Suprapubic skin (tissue), 4 donors: ENCODE data around the gene UBE2E2. TPM values are rescaled to one million over a fixed set of nuclear protein-coding genes. Genes with fewer than 3 reads are reported as not detected.

ENCODE experiments used
- DNase-seq, 2 donors: peaks; one replicate each; pipeline ENCODE4 v3.0.0-alpha.2; 2019; ENCODE audit warnings: low spot score in 2 of 2
- H3K27ac ChIP-seq: fragments of 200-600 bp; sonication (generic); one replicate; pipeline ENCODE4 v1.5.1; 2019
- H3K27me3 ChIP-seq: fragments of 200-600 bp; sonication (generic); one replicate; pipeline ENCODE4 v1.5.1; 2019
- H3K36me3 ChIP-seq: fragments of 200-600 bp; sonication (generic); one replicate; pipeline ENCODE4 v1.5.1; 2019
- H3K4me1 ChIP-seq: fragments of 200-600 bp; sonication (generic); one replicate; pipeline ENCODE4 v1.5.1; 2019
- H3K4me3 ChIP-seq: fragments of 200-600 bp; sonication (generic); one replicate; pipeline ENCODE4 v1.5.1; 2019; ENCODE audit warnings: mild to moderate bottlenecking
- H3K9me3 ChIP-seq: fragments of 200-600 bp; sonication (generic); one replicate; pipeline ENCODE4 v1.5.1; 2019
- EP300 ChIP-seq: sonication (generic); formaldehyde crosslinking; IDR thresholded peaks from one replicate; pipeline ENCODE4 v1.6.1; 2017; ENCODE audit warnings: antibody characterized with exemption
- POLR2A ChIP-seq, 2 donors: fragments of 450-650 bp; IDR thresholded peaks; one replicate each; pipeline ENCODE4 v1.6.1; 2017; ENCODE audit warnings: antibody characterized with exemption in 2 of 2, mild to moderate bottlenecking in 2 of 2, moderate library complexity in 2 of 2
- POLR2AphosphoS5 ChIP-seq, 3 donors: sonication (generic); formaldehyde crosslinking; IDR thresholded peaks; one replicate each; pipeline ENCODE4 v1.6.1; 2017; ENCODE audit warnings: antibody characterized with exemption in 3 of 3
- WGBS: methylation state at CpG from one replicate; pipeline ENCODE4 v1.1.5; 2018; 5-methylcytosine and 5-hydroxymethylcytosine counted together
- total RNA-seq, 4 donors: library from RNA; depleted of rRNA; stranded (reverse); fragments of >200 nt; gene quantifications; one replicate each; pipeline ENCODE4 v1.1.0, GENCODE V29; 2016
- TF ChIP-seq, protein P1 (sequence below), 2 donors: fragments of 200-600 bp in 1 of 2; fragments of 450-650 bp in 1 of 2; sonication (generic) in 1 of 2; IDR thresholded peaks; one replicate each; pipeline ENCODE4 v1.5.1; 2016 to 2019; ENCODE audit warnings: antibody characterized with exemption in 2 of 2, mild to moderate bottlenecking in 1 of 2, moderate library complexity in 1 of 2

Gene UBE2E2
- total RNA-seq, 4 donors from 2014 or later: 30.2 to 65.4 (median 34.8) TPM

DNA sequence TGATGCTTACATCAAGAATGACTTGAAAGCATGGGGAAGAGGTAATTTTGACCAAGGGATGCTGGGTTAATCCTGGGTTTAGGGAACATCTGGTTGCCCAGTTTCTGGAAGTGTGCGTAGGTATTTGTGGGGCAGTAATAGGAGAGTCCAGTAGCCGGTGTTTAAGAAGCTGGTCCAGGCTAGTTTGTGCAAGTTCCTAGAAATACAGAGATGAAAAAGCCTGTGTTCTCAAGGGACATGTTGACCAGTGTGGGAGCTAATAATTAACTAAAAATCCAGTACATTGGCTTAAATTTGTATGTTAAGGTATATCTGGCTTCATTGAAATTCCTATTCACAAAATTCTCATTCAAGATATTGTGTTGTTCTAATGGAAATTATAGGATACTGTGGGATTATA is 51.2 kb downstream of the UBE2E2 start:
- no peak for DNase-seq
- H3K27me3 ChIP-seq: no peaks in the 10 kb centered on the region
- no peaks in the 10 kb centered on the region for H3K9me3 ChIP-seq
- H3K36me3 ChIP-seq: no peaks in the 10 kb centered on the region
- TF ChIP-seq POLR2AphosphoS5 (IDR thresholded peaks at IDR 0.05) (no peak), EP300 (no peak), POLR2A (IDR thresholded peaks at IDR 0.05) (no peak)
- WGBS: 100% methylated on average over 2 of the region's 2 CpGs
- H3K4me1 ChIP-seq: peaks cover 5% of the 10 kb centered on the region
- no peak overlapping the region for H3K4me3 ChIP-seq
- no peak overlapping the region for H3K27ac ChIP-seq

DNA sequence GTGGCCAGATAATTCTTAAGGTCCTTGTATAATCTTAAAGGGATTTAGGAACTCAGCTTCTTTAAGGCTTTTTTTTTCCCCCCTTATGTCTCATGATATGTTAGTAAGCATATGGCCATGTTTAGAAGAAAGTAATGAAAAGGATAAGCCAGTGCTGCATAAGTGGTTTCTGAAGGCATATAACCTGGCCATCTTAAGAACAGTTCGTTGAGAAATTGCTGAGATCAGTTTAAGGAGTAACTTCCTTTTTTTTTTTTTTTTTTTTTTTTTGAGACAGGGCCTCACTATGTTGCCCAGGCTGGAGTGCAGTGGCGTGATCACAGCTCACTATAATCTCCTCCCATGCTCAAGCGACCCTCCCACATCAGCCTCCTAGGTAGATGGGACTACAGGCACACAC is 51.7 kb downstream of the UBE2E2 start:
- no peaks in the 10 kb centered on the region for H3K9me3 ChIP-seq
- H3K4me1 ChIP-seq: peaks cover 5% of the 10 kb centered on the region
- no peak for DNase-seq
- H3K27me3 ChIP-seq: no peaks in the 10 kb centered on the region
- no peaks in the 10 kb centered on the region for H3K36me3 ChIP-seq
- no peak overlapping the region for H3K4me3 ChIP-seq
- no peak for TF ChIP-seq EP300
- TF ChIP-seq POLR2AphosphoS5 (IDR thresholded peaks at IDR 0.05): no peak
- TF ChIP-seq, protein P1, sequence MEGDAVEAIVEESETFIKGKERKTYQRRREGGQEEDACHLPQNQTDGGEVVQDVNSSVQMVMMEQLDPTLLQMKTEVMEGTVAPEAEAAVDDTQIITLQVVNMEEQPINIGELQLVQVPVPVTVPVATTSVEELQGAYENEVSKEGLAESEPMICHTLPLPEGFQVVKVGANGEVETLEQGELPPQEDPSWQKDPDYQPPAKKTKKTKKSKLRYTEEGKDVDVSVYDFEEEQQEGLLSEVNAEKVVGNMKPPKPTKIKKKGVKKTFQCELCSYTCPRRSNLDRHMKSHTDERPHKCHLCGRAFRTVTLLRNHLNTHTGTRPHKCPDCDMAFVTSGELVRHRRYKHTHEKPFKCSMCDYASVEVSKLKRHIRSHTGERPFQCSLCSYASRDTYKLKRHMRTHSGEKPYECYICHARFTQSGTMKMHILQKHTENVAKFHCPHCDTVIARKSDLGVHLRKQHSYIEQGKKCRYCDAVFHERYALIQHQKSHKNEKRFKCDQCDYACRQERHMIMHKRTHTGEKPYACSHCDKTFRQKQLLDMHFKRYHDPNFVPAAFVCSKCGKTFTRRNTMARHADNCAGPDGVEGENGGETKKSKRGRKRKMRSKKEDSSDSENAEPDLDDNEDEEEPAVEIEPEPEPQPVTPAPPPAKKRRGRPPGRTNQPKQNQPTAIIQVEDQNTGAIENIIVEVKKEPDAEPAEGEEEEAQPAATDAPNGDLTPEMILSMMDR (IDR thresholded peaks at IDR 0.05): no peak
- no peak for TF ChIP-seq POLR2A (IDR thresholded peaks at IDR 0.05)
- WGBS: 79% methylated on average over 3 of the region's 3 CpGs
- no peak overlapping the region for H3K27ac ChIP-seq

DNA sequence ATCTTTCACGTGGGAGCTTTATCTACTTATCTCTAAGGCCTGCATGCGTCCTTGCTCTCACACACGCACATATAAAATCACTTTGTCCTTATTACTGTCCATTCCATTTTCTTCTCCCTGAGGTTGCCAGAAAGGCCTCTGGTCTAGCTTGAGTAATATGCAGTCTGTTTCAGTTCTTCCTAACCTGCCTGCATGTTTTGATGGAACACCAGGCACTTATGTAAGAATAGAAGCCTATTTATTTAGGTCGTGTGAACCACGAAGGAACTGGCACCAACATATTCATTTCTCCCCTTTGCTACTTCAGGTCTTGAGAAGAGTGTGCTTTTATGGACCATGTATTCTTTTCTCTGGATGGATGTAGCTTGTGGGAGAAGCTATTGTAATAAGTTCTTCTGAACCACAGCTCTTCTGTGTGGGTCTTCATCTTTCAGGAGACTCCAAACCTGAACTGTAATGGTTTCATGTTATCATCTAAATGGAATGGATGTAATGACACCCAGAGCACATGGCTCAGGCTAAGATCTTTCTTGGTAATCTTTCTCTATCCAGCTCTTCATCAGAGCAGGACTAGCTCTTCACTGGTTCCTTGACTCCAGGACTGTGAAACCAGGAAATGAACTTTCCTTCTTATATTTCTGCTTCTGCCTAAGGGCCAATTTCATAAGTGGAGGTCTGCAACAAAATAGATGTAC is 53.8 kb downstream of the UBE2E2 start:
- peaks cover 5% of the 10 kb centered on the region for H3K4me1 ChIP-seq
- H3K9me3 ChIP-seq: no peaks in the 10 kb centered on the region
- no peak overlapping the region for H3K27ac ChIP-seq
- TF ChIP-seq POLR2AphosphoS5 (IDR thresholded peaks at IDR 0.05) (no peak), EP300 (no peak), POLR2A (IDR thresholded peaks at IDR 0.05) (no peak)
- TF ChIP-seq, protein P1 (IDR thresholded peaks at IDR 0.05): no peak
- H3K36me3 ChIP-seq: no peaks in the 10 kb centered on the region
- no peaks in the 10 kb centered on the region for H3K27me3 ChIP-seq
- 74% methylated on average over 5 of the region's 5 CpGs for WGBS
- DNase-seq: no peak
- no peak overlapping the region for H3K4me3 ChIP-seq

DNA sequence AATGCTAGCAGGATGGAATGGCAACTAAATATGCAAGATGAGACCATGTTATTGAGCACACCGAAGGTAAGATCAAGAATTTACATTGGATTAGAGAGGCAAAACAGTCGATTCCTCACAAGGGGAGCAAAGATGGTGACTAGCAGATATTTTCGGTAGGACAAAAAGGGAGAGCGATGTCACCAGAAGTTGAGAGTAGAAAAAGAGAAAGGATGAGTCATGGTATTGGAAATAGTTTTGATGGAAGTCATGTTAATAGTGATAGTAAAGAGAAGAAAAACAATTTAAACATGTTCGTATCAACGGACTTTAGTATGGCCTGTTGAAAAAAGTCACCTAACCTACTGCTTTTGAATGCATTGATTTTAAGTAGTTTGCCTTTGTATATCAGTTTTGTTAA is 55.0 kb downstream of the UBE2E2 start:
- TF ChIP-seq, protein P1 (IDR thresholded peaks at IDR 0.05): no peak
- no peak for TF ChIP-seq POLR2AphosphoS5 (IDR thresholded peaks at IDR 0.05)
- no peak for TF ChIP-seq EP300
- TF ChIP-seq POLR2A (IDR thresholded peaks at IDR 0.05): no peak
- no peaks in the 10 kb centered on the region for H3K9me3 ChIP-seq
- H3K4me3 ChIP-seq: no peak overlapping the region
- no peaks in the 10 kb centered on the region for H3K27me3 ChIP-seq
- 93% methylated on average over 6 of the region's 6 CpGs for WGBS
- H3K4me1 ChIP-seq: peaks cover 5% of the 10 kb centered on the region
- H3K27ac ChIP-seq: no peak overlapping the region
- no peaks in the 10 kb centered on the region for H3K36me3 ChIP-seq
- DNase-seq: no peak

DNA sequence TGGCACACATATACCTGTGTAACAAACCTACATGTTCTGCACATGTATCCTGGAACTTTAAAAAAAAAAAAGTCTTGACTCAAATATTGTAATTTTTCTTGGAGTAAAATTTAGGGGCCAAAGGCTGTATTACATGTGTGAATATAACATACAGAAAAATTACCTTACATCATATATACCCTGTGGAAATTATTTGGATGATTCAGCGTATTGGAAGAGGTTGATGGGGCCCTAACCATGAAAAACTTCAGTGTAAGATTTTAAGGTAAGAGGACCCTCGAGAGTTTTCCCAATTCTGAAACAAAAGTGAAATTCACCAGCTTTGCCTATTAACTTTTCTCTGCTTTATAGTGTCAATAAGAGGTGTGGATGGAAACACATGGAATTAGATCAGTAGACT is 56.4 kb downstream of the UBE2E2 start:
- TF ChIP-seq, protein P1 (IDR thresholded peaks at IDR 0.05): no peak
- TF ChIP-seq POLR2A (IDR thresholded peaks at IDR 0.05) (no peak), EP300 (no peak), POLR2AphosphoS5 (IDR thresholded peaks at IDR 0.05) (no peak)
- no peaks in the 10 kb centered on the region for H3K36me3 ChIP-seq
- peaks cover 5% of the 10 kb centered on the region for H3K4me1 ChIP-seq
- no peak for DNase-seq
- no peaks in the 10 kb centered on the region for H3K9me3 ChIP-seq
- no peaks in the 10 kb centered on the region for H3K27me3 ChIP-seq
- WGBS: 92% methylated on average over 2 of the region's 2 CpGs
- no peak overlapping the region for H3K4me3 ChIP-seq
- no peak overlapping the region for H3K27ac ChIP-seq

DNA sequence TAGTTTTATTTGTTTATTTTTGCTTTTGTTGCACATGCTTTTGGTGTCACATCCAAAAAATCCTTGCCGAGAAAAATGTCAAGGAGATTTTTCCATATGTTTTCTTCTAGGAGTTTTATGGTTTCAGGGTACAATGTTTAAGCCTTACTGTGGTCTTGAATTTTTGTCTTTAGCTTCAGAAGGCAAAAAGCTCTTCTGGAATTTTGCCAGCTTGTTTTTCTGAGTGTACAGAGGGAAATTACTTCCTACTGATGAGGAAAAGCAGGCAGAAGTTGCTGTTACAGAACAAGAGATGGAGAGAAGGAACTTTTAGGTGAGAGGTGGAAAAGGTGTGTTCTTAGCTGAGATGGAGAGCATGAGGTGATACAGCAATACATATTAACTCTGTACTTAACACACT is 59.6 kb downstream of the UBE2E2 start:
- H3K9me3 ChIP-seq: no peaks in the 10 kb centered on the region
- no peaks in the 10 kb centered on the region for H3K36me3 ChIP-seq
- TF ChIP-seq EP300 (no peak), POLR2AphosphoS5 (IDR thresholded peaks at IDR 0.05) (no peak), POLR2A (IDR thresholded peaks at IDR 0.05) (no peak)
- TF ChIP-seq, protein P1 (IDR thresholded peaks at IDR 0.05): no peak
- no peak for DNase-seq
- H3K27me3 ChIP-seq: no peaks in the 10 kb centered on the region
- 92% methylated on average over 1 of the region's 1 CpG for WGBS
- no peak overlapping the region for H3K27ac ChIP-seq
- no peaks in the 10 kb centered on the region for H3K4me1 ChIP-seq
- H3K4me3 ChIP-seq: no peak overlapping the region
